Measurements from ENCODE around the gene POLR2I.
"Not testable (repeated sequence)": the region's sequence is repeated elsewhere in the genome, so short reads cannot be mapped to it uniquely, and the experiment has no call there.

Gene POLR2I

GRCh38 chr19:36084231-36085009 lies 30.3 kb downstream of the POLR2I start:
- Histone ChIP-seq H3K36me3 (ENCODE audit: control insufficient read depth, insufficient read depth, low read length) (peaks cover 63% of the 10 kb centered on the region), H3K9me3 (ENCODE audit: control insufficient read depth, low read length) (no peaks in the 10 kb centered on the region), H3K4me1 (ENCODE audit: control insufficient read depth, insufficient read depth, low read length) (no peaks in the 10 kb centered on the region), H3K4me3 (ENCODE audit: insufficient read depth, low read depth, low read length) (no peak overlapping the region), H3K27me3 (ENCODE audit: control insufficient read depth, insufficient read depth, low read length, poor library complexity, severe bottlenecking) (no peaks in the 10 kb centered on the region), H3K27ac (ENCODE audit: insufficient read depth, low read depth, low read length, poor library complexity, severe bottlenecking) (no peak overlapping the region)
- 95 to 96% methylated on average over 12 of the region's 12 CpGs for WGBS, 2 experiments

- H3K27ac ChIP-seq (ENCODE audit: insufficient read depth, low read depth, low read length, poor library complexity, severe bottlenecking): no peak overlapping the region
- no peaks in the 10 kb centered on the region for H3K4me1 ChIP-seq (ENCODE audit: control insufficient read depth, insufficient read depth, low read length)
- H3K4me3 ChIP-seq (ENCODE audit: insufficient read depth, low read depth, low read length): no peak overlapping the region
- 94 to 96% methylated on average over 13 of the region's 13 CpGs for WGBS, 2 experiments
- H3K36me3 ChIP-seq (ENCODE audit: control insufficient read depth, insufficient read depth, low read length): peaks cover 55% of the 10 kb centered on the region
- no peaks in the 10 kb centered on the region for H3K9me3 ChIP-seq (ENCODE audit: control insufficient read depth, low read length)
- H3K27me3 ChIP-seq (ENCODE audit: control insufficient read depth, insufficient read depth, low read length, poor library complexity, severe bottlenecking): no peaks in the 10 kb centered on the region
These were observed 31.8 kb downstream of the POLR2I start for GRCh38 chr19:36082916-36083315.

GRCh38 chr19:36081894-36082293 lies 32.8 kb downstream of the POLR2I start:
- H3K4me1 ChIP-seq (ENCODE audit: control insufficient read depth, insufficient read depth, low read length): no peaks in the 10 kb centered on the region
- no peak overlapping the region for H3K27ac ChIP-seq (ENCODE audit: insufficient read depth, low read depth, low read length, poor library complexity, severe bottlenecking)
- 95 to 97% methylated on average over 7 of the region's 7 CpGs for WGBS, 2 experiments
- no peaks in the 10 kb centered on the region for H3K9me3 ChIP-seq (ENCODE audit: control insufficient read depth, low read length)
- H3K4me3 ChIP-seq (ENCODE audit: insufficient read depth, low read depth, low read length): no peak overlapping the region
- H3K27me3 ChIP-seq (ENCODE audit: control insufficient read depth, insufficient read depth, low read length, poor library complexity, severe bottlenecking): no peaks in the 10 kb centered on the region
- H3K36me3 ChIP-seq (ENCODE audit: control insufficient read depth, insufficient read depth, low read length): peaks cover 55% of the 10 kb centered on the region

GRCh38 chr19:36081385-36081784 lies 33.3 kb downstream of the POLR2I start:
- Histone ChIP-seq H3K36me3 (ENCODE audit: control insufficient read depth, insufficient read depth, low read length) (peaks cover 50% of the 10 kb centered on the region), H3K4me1 (ENCODE audit: control insufficient read depth, insufficient read depth, low read length) (no peaks in the 10 kb centered on the region), H3K4me3 (ENCODE audit: insufficient read depth, low read depth, low read length) (no peak overlapping the region), H3K9me3 (ENCODE audit: control insufficient read depth, low read length) (no peaks in the 10 kb centered on the region), H3K27me3 (ENCODE audit: control insufficient read depth, insufficient read depth, low read length, poor library complexity, severe bottlenecking) (no peaks in the 10 kb centered on the region), H3K27ac (ENCODE audit: insufficient read depth, low read depth, low read length, poor library complexity, severe bottlenecking) (no peak overlapping the region)
- WGBS, 2 experiments: 92 to 94% methylated on average over 3 of the region's 3 CpGs

- Histone ChIP-seq H3K27ac (ENCODE audit: insufficient read depth, low read depth, low read length, poor library complexity, severe bottlenecking) (no peak overlapping the region), H3K9me3 (ENCODE audit: control insufficient read depth, low read length) (no peaks in the 10 kb centered on the region), H3K4me1 (ENCODE audit: control insufficient read depth, insufficient read depth, low read length) (no peaks in the 10 kb centered on the region), H3K27me3 (ENCODE audit: control insufficient read depth, insufficient read depth, low read length, poor library complexity, severe bottlenecking) (no peaks in the 10 kb centered on the region), H3K4me3 (ENCODE audit: insufficient read depth, low read depth, low read length) (no peak overlapping the region), H3K36me3 (ENCODE audit: control insufficient read depth, insufficient read depth, low read length) (peaks cover 49% of the 10 kb centered on the region)
- 90 to 100% methylated on average over 3 of the region's 3 CpGs for WGBS, 2 experiments
These were observed 35.2 kb downstream of the POLR2I start for GRCh38 chr19:36079389-36079945.

- peaks cover 37% of the 10 kb centered on the region for H3K36me3 ChIP-seq (ENCODE audit: control insufficient read depth, insufficient read depth, low read length)
- WGBS, 2 experiments: 88 to 89% methylated on average over 10 of the region's 10 CpGs
- H3K4me1 ChIP-seq (ENCODE audit: control insufficient read depth, insufficient read depth, low read length): no peaks in the 10 kb centered on the region
- H3K27me3 ChIP-seq (ENCODE audit: control insufficient read depth, insufficient read depth, low read length, poor library complexity, severe bottlenecking): no peaks in the 10 kb centered on the region
- H3K9me3 ChIP-seq (ENCODE audit: control insufficient read depth, low read length): no peaks in the 10 kb centered on the region
- no peak overlapping the region for H3K4me3 ChIP-seq (ENCODE audit: insufficient read depth, low read depth, low read length)
- H3K27ac ChIP-seq (ENCODE audit: insufficient read depth, low read depth, low read length, poor library complexity, severe bottlenecking): no peak overlapping the region
These were observed 41.4 kb downstream of the POLR2I start for GRCh38 chr19:36073121-36073876.

- H3K4me3 ChIP-seq (ENCODE audit: insufficient read depth, low read depth, low read length): no peak overlapping the region
- no peaks in the 10 kb centered on the region for H3K9me3 ChIP-seq (ENCODE audit: control insufficient read depth, low read length)
- H3K27me3 ChIP-seq (ENCODE audit: control insufficient read depth, insufficient read depth, low read length, poor library complexity, severe bottlenecking): no peaks in the 10 kb centered on the region
- H3K4me1 ChIP-seq (ENCODE audit: control insufficient read depth, insufficient read depth, low read length): no peaks in the 10 kb centered on the region
- peaks cover 44% of the 10 kb centered on the region for H3K36me3 ChIP-seq (ENCODE audit: control insufficient read depth, insufficient read depth, low read length)
- no peak overlapping the region for H3K27ac ChIP-seq (ENCODE audit: insufficient read depth, low read depth, low read length, poor library complexity, severe bottlenecking)
- 89 to 90% methylated on average over 8 of the region's 8 CpGs for WGBS, 2 experiments
These were observed 42.6 kb downstream of the POLR2I start for GRCh38 chr19:36072081-36072480.

- H3K4me3 ChIP-seq (ENCODE audit: insufficient read depth, low read depth, low read length); H3K27me3 ChIP-seq (ENCODE audit: control insufficient read depth, insufficient read depth, low read length, poor library complexity, severe bottlenecking); H3K27ac ChIP-seq (ENCODE audit: insufficient read depth, low read depth, low read length, poor library complexity, severe bottlenecking); H3K4me1 ChIP-seq (ENCODE audit: control insufficient read depth, insufficient read depth, low read length); H3K9me3 ChIP-seq (ENCODE audit: control insufficient read depth, low read length): not testable (repeated sequence)
- H3K36me3 ChIP-seq (ENCODE audit: control insufficient read depth, insufficient read depth, low read length): peaks cover 39% of the 10 kb centered on the region
- WGBS, 2 experiments: 96 to 98% methylated on average over 54 to 56 of the region's 57 CpGs
These were observed 45.7 kb downstream of the POLR2I start for GRCh38 chr19:36068810-36069499.

- no peak overlapping the region for H3K4me3 ChIP-seq (ENCODE audit: insufficient read depth, low read depth, low read length)
- H3K9me3 ChIP-seq (ENCODE audit: control insufficient read depth, low read length): no peaks in the 10 kb centered on the region
- H3K27me3 ChIP-seq (ENCODE audit: control insufficient read depth, insufficient read depth, low read length, poor library complexity, severe bottlenecking): no peaks in the 10 kb centered on the region
- H3K27ac ChIP-seq (ENCODE audit: insufficient read depth, low read depth, low read length, poor library complexity, severe bottlenecking): no peak overlapping the region
- 93 to 95% methylated on average over 11 of the region's 11 CpGs for WGBS, 2 experiments
- no peaks in the 10 kb centered on the region for H3K4me1 ChIP-seq (ENCODE audit: control insufficient read depth, insufficient read depth, low read length)
- peaks cover 39% of the 10 kb centered on the region for H3K36me3 ChIP-seq (ENCODE audit: control insufficient read depth, insufficient read depth, low read length)
These were observed 47.0 kb downstream of the POLR2I start for GRCh38 chr19:36067681-36068080.

- no peaks in the 10 kb centered on the region for H3K9me3 ChIP-seq (ENCODE audit: control insufficient read depth, low read length)
- H3K4me1 ChIP-seq (ENCODE audit: control insufficient read depth, insufficient read depth, low read length): no peaks in the 10 kb centered on the region
- WGBS, 2 experiments: 89 to 96% methylated on average over 8 of the region's 8 CpGs
- peaks cover 40% of the 10 kb centered on the region for H3K36me3 ChIP-seq (ENCODE audit: control insufficient read depth, insufficient read depth, low read length)
- H3K4me3 ChIP-seq (ENCODE audit: insufficient read depth, low read depth, low read length): no peak overlapping the region
- H3K27ac ChIP-seq (ENCODE audit: insufficient read depth, low read depth, low read length, poor library complexity, severe bottlenecking): no peak overlapping the region
- H3K27me3 ChIP-seq (ENCODE audit: control insufficient read depth, insufficient read depth, low read length, poor library complexity, severe bottlenecking): no peaks in the 10 kb centered on the region
These were observed 49.8 kb downstream of the POLR2I start for GRCh38 chr19:36064826-36065225.

Data from ectodermal cell (in vitro differentiated cells).